Measurements from ENCODE around the gene CAPN5.

GRCh38 chr11:77175021-77175842, 108.5 kb downstream of the CAPN5 start:
- TF ChIP-seq EZH2phosphoT487 (IDR thresholded peaks at IDR 0.05; ENCODE audit: low read depth) (no peak), CTCF (IDR thresholded peaks at IDR 0.05; ENCODE audit: low read depth, low read length) (no peak)

Data from OCI-LY3 (cell line).